Mucosa of stomach (tissue), 1 donor: ENCODE data around the gene TMEM134.

Experiments used
- H3K27me3 ChIP-seq: one replicate; pipeline ENCODE4 v1.7.0; 2013; ENCODE audit warnings: mild to moderate bottlenecking, low read length; ENCODE audit not compliant: control insufficient read depth, insufficient read depth
- H3K36me3 ChIP-seq: one replicate; pipeline ENCODE4 v1.7.0; 2013; ENCODE audit warnings: low read length; ENCODE audit not compliant: control insufficient read depth, insufficient read depth
- H3K4me1 ChIP-seq: one replicate; pipeline ENCODE4 v1.7.0; 2013; ENCODE audit warnings: mild to moderate bottlenecking, low read length; ENCODE audit not compliant: control insufficient read depth, insufficient read depth
- H3K4me3 ChIP-seq: one replicate; pipeline ENCODE4 v1.7.0; 2013; ENCODE audit warnings: low read length
- H3K9ac ChIP-seq: one replicate; pipeline ENCODE4 v1.7.0; 2013; ENCODE audit warnings: mild to moderate bottlenecking, low read length, moderate library complexity
- H3K9me3 ChIP-seq: one replicate; pipeline ENCODE4 v1.7.0; 2013; ENCODE audit warnings: mild to moderate bottlenecking, low read length, moderate library complexity; ENCODE audit not compliant: control insufficient read depth
- donor health status: Pancreatic carcinoma.

Gene TMEM134

DNA sequence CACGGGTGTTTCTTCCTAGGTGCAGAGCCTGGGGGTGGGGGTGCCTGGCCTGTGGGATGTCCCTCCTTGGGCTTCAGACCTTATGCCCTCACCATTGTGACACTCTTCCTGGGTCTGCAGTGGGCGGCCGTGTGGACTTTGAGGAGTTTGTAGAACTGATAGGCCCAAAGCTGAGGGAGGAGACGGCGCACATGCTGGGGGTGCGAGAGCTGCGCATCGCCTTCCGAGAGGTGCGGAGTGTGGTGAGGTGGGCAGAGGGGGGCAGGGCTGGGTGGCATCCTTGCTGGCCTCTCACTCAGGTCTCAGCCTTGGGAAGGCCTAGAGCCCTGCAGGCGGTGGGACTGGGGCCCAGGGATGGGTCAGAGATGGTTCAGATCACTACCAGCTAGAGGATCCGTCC is 11.6 kb downstream of the TMEM134 start:
- Histone ChIP-seq H3K4me1 (peaks cover 7% of the 10 kb centered on the region), H3K36me3 (no peaks in the 10 kb centered on the region), H3K9ac (no peak overlapping the region), H3K27me3 (peaks cover 5% of the 10 kb centered on the region), H3K9me3 (no peaks in the 10 kb centered on the region), H3K4me3 (no peak overlapping the region)

DNA sequence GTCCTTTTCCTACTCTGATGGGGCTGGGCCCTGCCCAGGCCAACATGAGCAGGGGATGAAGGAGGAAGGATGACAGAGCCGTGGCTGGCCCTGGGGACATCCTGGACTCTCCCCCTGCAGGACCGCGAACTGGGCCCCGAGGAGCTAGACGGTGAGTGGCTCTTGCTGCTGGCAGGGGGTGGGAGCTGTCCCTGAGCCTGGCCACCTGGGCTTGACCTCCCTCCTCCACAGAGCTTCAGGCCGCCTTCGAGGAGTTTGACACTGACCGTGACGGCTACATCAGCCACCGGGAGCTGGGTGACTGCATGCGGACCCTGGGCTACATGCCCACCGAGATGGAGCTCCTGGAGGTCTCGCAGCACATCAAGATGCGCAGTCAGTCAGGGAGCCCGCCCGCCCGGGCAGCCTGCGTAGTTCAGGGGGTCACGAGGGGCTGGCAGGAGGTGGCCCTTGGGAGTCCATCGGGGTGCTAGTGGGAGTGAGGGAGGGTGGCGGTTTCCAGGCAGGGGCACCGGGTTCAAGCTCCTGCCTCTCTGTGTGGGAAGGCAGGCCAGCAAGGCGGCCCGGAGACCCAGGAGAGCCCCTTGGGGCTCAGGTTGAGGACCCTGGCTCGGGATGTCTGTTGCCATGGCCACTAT is 12.9 kb downstream of the TMEM134 start:
- Histone ChIP-seq H3K4me1 (peaks cover 13% of the 10 kb centered on the region), H3K4me3 (no peak overlapping the region), H3K36me3 (no peaks in the 10 kb centered on the region), H3K27me3 (peaks cover 5% of the 10 kb centered on the region), H3K9me3 (no peaks in the 10 kb centered on the region), H3K9ac (no peak overlapping the region)

DNA sequence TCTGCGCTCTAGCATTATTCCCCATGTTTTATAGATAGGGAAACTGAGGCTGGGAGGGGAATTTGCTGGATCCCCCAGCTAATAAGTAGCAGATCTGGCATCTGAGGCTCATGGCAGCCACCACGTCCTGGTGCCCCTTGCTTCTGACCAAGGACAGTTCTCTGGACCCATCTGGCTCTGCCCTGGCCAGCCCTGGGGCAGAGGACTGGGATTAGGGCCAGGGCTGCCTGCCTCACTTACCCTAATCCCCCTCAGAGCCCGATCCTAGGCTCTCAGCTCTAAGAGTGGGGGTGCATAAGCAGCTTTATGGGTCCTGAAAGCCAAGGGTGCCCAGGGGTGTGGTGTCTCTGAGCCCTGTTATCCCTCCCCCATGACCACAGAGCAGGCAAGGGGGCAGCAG is 14.0 kb downstream of the TMEM134 start, which contains the start of gene CABP4:
CABP4 (plus strand) TSS at position 301 of the 400 bp plus-strand sequence; CDS start at position 371, 70 bp downstream.
- Histone ChIP-seq H3K36me3 (no peaks in the 10 kb centered on the region), H3K27me3 (peaks cover 5% of the 10 kb centered on the region), H3K9ac (no peak within 1 kb of the TSS), H3K4me3 (no peak within 1 kb of the TSS), H3K4me1 (peaks cover 13% of the 10 kb centered on the region), H3K9me3 (no peaks in the 10 kb centered on the region)

DNA sequence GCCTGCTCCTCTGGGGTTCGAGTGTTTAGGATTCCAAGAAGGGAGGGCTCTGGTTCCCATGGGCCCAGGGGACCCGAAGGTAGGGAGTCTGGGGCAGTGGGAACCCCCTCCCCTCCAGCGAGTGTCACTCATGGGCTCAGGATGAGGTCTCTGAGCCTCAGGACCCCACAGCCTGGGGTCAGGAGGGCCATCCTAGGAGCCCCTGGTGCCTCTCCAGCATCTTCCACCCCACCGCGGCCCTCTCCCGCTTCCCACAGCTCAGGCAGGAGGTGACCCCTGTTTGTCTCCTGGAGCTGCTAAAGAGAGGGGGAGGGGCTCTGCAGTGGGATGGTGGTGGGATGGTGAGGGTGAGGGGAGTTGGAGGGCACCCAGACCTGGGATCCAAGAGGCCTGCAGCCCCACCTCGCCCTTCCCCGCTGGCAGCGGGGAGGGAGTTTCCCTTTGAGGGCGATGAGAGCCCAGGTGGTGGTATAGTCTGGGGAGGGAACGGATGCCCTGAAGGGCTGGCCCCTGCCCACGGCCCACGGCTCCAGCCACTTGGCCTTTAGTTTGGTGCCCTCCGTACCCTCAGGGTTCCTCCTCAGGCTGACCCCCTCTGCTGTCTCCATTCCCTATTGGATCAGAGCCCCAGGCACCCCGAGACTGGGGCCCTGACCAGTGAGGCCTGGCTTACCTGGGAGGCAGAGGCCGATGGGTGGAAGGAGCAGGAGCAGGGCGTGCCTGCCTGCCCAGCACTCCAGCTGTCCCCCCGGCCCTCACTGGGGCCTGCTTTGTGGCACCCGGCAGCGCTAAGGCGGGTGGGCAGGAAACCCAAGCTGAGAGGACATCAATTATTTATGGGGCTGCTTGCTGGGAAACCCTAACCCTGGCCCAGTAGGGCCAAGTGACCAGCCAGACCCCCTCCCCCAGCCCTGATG is 15.0 kb downstream of the TMEM134 start:
- H3K27me3 ChIP-seq, result peaks cover 5% of the 10 kb centered on the region
- H3K9me3 ChIP-seq, result no peaks in the 10 kb centered on the region
- peaks cover 13% of the 10 kb centered on the region for H3K4me1 ChIP-seq
- H3K36me3 ChIP-seq, result no peaks in the 10 kb centered on the region
- H3K9ac ChIP-seq, result no peak overlapping the region
- no peak overlapping the region for H3K4me3 ChIP-seq

GRCh38 chr11:67452141-67452952 is 16.7 kb downstream of the TMEM134 start, which contains the start of gene GPR152:
Gene GPR152 (minus strand): TSS chr11:67452729. CDS start chr11:67452724, 5 bp downstream.
- no peaks in the 10 kb centered on the region for H3K36me3 ChIP-seq
- H3K4me3 ChIP-seq, result peak within 1 kb of the TSS; percentile 27
- no peak within 1 kb of the TSS for H3K9ac ChIP-seq
- no peaks in the 10 kb centered on the region for H3K9me3 ChIP-seq
- H3K27me3 ChIP-seq, result peaks cover 5% of the 10 kb centered on the region
- peaks cover 13% of the 10 kb centered on the region for H3K4me1 ChIP-seq

DNA sequence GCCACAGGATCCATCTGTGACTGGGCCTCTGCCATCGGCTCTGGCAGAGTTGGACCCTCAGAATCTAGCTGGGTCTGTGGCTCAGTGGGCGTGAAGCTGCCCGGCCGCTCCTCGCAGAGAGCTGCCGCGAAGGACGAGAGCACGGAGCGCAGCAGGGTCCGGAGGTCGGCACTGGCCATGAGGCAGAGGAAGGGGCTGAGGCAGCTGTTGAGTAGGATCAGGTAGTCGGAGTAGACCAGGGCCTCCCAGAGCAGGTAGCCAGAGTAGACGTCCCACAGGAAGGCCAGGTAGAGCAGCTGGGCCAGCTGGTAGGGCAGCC is 17.4 kb downstream of the TMEM134 start:
- Histone ChIP-seq H3K36me3 (no peaks in the 10 kb centered on the region), H3K9me3 (no peaks in the 10 kb centered on the region), H3K9ac (no peak overlapping the region), H3K27me3 (peaks cover 5% of the 10 kb centered on the region), H3K4me1 (peaks cover 13% of the 10 kb centered on the region), H3K4me3 (no peak overlapping the region)

DNA sequence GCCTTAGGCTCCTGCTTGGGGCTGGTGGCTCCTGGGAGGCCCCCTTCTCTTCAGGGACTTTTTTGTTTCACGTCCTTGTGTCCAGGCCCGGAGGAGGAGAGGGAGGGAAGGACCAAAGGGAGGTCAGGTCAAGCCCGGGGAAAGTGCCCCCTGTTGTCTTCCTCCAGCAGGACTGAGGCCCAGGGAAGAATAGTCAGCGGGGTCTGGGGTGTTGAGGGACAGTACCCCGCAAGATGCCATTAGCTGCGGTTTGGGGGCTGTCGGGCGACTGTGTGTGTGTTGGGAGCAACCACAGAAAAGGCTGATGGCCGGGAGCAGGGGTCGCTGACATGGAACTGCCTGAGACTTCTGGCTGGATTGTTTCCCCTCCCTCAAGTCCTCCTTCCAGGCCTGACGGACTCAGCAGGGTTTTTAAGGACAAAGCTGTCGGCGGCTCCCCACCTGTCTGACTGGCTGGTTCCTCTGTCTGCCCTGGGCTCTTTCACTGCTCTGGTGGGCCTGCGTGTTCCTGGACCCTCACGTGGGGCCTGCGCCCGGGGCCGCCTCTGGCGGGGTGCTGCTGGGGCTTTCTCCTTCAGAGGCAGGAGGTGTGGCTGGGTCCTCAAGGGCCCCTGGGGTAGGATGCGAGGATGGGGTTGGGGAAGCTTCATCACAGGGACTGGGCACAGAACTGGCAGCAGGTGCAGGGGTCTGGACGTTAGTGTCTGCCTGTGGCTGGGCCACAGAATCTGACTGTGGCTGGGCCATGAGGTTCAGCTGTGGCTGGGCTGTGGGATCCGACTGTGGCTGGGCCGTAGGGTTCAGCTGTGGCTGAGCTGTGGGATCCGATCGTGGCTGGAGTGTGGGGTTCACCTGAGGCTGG is 18.0 kb downstream of the TMEM134 start:
- peaks cover 13% of the 10 kb centered on the region for H3K4me1 ChIP-seq
- no peak overlapping the region for H3K4me3 ChIP-seq
- no peaks in the 10 kb centered on the region for H3K9me3 ChIP-seq
- H3K27me3 ChIP-seq, result peaks cover 5% of the 10 kb centered on the region
- H3K36me3 ChIP-seq, result no peaks in the 10 kb centered on the region
- H3K9ac ChIP-seq, result no peak overlapping the region

GRCh38 chr11:67449116-67449844 is 19.8 kb downstream of the TMEM134 start:
- H3K4me1 ChIP-seq, result peaks cover 15% of the 10 kb centered on the region
- H3K4me3 ChIP-seq, result no peak overlapping the region
- H3K27me3 ChIP-seq, result peaks cover 3% of the 10 kb centered on the region
- H3K9ac ChIP-seq, result no peak overlapping the region
- H3K36me3 ChIP-seq, result no peaks in the 10 kb centered on the region
- no peaks in the 10 kb centered on the region for H3K9me3 ChIP-seq

- Histone ChIP-seq H3K27me3 (no peaks in the 10 kb centered on the region), H3K4me3 (no peak overlapping the region), H3K36me3 (no peaks in the 10 kb centered on the region), H3K4me1 (peaks cover 21% of the 10 kb centered on the region), H3K9me3 (no peaks in the 10 kb centered on the region), H3K9ac (no peak overlapping the region)
Observed at GRCh38 chr11:67448220-67448609, 20.8 kb downstream of the TMEM134 start.

DNA sequence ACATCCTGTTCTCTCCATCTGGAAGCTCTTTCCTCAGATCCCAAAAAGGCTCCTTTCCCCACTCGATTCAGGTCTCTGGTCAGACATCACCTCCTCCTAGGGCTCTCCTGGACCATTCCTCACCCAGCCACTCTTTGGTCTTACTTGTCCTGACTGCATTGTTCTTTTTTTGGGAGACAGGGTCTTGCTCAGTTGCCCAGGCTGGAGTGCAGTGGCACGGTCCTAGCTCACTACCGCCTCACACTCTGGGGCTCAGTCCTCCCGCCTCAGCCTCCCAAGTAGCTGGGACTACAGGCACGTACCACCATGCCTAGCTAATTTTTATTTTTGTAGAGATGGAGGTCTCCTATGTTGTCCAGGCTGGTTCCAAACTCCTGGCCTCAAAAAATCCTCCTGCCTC is 23.5 kb downstream of the TMEM134 start:
- Histone ChIP-seq H3K4me1 (peaks cover 32% of the 10 kb centered on the region), H3K9me3 (no peaks in the 10 kb centered on the region), H3K36me3 (peaks cover 12% of the 10 kb centered on the region), H3K4me3 (no peak overlapping the region), H3K27me3 (no peaks in the 10 kb centered on the region), H3K9ac (no peak overlapping the region)
